22Rv1 (cell line): ENCODE measurements around the gene MACROH2A2.
A peak's percentile ranks its signal among the peaks of the same experiment; 100 is the strongest.

ENCODE experiments used
- ZFX ChIP-seq: fragments of 450-650 bp; IDR thresholded peaks from 2 replicates; pipeline ENCODE4 v1.6.1; 2017; ENCODE audit warnings: antibody characterized with exemption, borderline replicate concordance
- TF ChIP-seq, protein P1 (sequence below): fragments of 450-650 bp; IDR thresholded peaks from 2 replicates; pipeline ENCODE4 v1.5.1; 2017; ENCODE audit warnings: mild to moderate bottlenecking

DNA sequence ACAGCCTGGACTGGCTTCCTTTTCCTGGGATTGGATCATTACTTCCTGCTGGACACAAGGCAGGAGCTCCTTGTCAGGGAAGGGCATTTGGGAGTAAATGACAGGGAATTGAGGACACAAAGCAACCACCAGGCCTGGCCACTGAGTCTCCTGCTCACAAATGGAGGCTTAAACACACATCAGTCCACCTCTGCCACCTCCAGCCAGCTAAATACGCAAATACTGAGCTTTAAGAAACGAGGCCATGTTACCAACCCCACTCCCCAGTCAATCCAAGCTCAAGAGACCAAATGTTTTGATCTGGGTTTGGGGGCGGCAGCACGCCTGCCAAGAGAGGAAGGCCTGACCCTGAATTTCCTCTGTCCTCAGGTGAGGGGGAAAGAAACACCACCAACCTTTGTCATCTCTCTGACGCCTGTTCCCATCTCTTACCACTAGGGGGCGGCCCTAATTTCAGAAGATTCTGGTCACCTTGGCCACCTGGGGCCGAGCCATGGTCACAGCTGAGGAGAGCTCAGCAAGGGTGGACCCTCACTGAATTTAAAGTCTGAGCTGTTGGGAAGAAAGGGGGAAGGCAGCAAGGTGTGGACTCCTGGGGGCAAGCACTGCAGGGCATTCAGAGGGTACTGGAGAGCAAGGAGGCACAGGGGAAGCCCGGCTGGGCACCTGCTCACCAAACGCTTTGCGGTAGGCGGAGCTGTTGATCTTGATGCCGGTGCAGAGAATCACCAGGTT is 63.5 kb downstream of the MACROH2A2 start:
- TF ChIP-seq, protein P1, sequence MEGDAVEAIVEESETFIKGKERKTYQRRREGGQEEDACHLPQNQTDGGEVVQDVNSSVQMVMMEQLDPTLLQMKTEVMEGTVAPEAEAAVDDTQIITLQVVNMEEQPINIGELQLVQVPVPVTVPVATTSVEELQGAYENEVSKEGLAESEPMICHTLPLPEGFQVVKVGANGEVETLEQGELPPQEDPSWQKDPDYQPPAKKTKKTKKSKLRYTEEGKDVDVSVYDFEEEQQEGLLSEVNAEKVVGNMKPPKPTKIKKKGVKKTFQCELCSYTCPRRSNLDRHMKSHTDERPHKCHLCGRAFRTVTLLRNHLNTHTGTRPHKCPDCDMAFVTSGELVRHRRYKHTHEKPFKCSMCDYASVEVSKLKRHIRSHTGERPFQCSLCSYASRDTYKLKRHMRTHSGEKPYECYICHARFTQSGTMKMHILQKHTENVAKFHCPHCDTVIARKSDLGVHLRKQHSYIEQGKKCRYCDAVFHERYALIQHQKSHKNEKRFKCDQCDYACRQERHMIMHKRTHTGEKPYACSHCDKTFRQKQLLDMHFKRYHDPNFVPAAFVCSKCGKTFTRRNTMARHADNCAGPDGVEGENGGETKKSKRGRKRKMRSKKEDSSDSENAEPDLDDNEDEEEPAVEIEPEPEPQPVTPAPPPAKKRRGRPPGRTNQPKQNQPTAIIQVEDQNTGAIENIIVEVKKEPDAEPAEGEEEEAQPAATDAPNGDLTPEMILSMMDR: peak; percentile 94
- no peak for TF ChIP-seq ZFX
